ENCODE results near the gene DXO.
"Not testable (repeated sequence)": the region's sequence is repeated elsewhere in the genome, so short reads cannot be mapped to it uniquely, and the experiment has no call there.

The DXO gene

GRCh38 chr6:31954511-31954910 is 17.4 kb downstream of the DXO start:
- no peak for DNase-seq

- no peak for DNase-seq
Observed at GRCh38 chr6:31952890-31953289, 19.0 kb downstream of the DXO start.

- peak; percentile 39 for DNase-seq
Observed at GRCh38 chr6:31952140-31952805, 19.7 kb downstream of the DXO start.

- no peak for DNase-seq
Observed at GRCh38 chr6:31949926-31950548, 21.9 kb downstream of the DXO start.

GRCh38 chr6:31948753-31949413 is 23.1 kb downstream of the DXO start:
- DNase-seq: no peak

- DNase-seq: no peak
Observed at GRCh38 chr6:31948306-31948705, 23.6 kb downstream of the DXO start.

- no peak for DNase-seq
Observed at GRCh38 chr6:31947864-31948263, 24.1 kb downstream of the DXO start.

- no peak for DNase-seq
Observed at GRCh38 chr6:31947070-31947675, 24.8 kb downstream of the DXO start.

GRCh38 chr6:31946370-31946885 is 25.5 kb downstream of the DXO start:
- no peak for DNase-seq

- DNase-seq: no peak
Observed at GRCh38 chr6:31945507-31946369, 26.2 kb downstream of the DXO start, which contains the start of gene CFB. Gene CFB (plus strand): TSS chr6:31946095. CDS start chr6:31946222, 127 bp downstream.

GRCh38 chr6:31945154-31945506 is 26.8 kb downstream of the DXO start:
- DNase-seq: no peak

GRCh38 chr6:31943742-31944141 is 28.2 kb downstream of the DXO start:
- no peak for DNase-seq

GRCh38 chr6:31940256-31940664 is 31.7 kb downstream of the DXO start:
- DNase-seq: no peak

GRCh38 chr6:31935823-31936222 is 36.1 kb downstream of the DXO start:
- no peak for DNase-seq

- DNase-seq: no peak
Observed at GRCh38 chr6:31935021-31935420, 36.9 kb downstream of the DXO start.

GRCh38 chr6:31933537-31933936 is 38.4 kb downstream of the DXO start:
- DNase-seq: no peak

- DNase-seq: not testable (repeated sequence)
Observed at GRCh38 chr6:31932137-31932536, 39.8 kb downstream of the DXO start.

GRCh38 chr6:31930962-31931361 is 41.0 kb downstream of the DXO start:
- no peak for DNase-seq

GRCh38 chr6:31928672-31928939 is 43.3 kb downstream of the DXO start:
- DNase-seq: no peak

- no peak for DNase-seq
Observed at GRCh38 chr6:31927863-31928671, 43.9 kb downstream of the DXO start.

- DNase-seq: no peak
Observed at GRCh38 chr6:31927242-31927862, 44.6 kb downstream of the DXO start, which contains the start of gene C2. Gene C2 (plus strand): TSS chr6:31927717. CDS start chr6:31927753, 36 bp downstream.
